Activated CD8-positive, alpha-beta memory T cell treated with anti-CD3 and anti-CD28 coated beads, Interleukin-2, amount 50 U/mL, for 24 hours (primary cell): ENCODE data around the gene RALGAPA2.

Experiments used
- DNase-seq: peaks from one replicate; pipeline ENCODE4 v3.0.0-alpha.2; 2020; ENCODE audit errors: extremely low read depth

Gene RALGAPA2

GRCh38 chr20:20436689-20437088, 275.8 kb downstream of the RALGAPA2 start:
- DNase-seq, result no peak

DNA sequence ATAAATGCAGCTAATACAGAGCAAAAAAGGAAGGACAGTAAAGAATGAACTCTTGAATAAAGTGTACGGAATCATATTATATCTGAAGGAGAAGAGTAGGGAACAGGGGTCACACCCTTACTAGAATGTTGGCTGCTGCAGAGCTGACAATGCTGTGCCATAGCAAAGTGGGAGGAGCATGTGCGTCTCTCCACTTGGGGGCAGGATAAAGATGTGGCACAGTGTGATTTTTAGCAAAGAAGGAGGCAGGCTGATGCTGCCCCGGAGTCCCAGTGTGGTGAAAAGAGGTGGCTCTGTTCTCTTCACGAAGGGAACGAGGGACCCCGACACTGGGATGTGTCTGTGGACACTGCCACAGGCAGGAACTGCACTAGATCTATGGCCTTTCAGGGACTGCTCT, 277.0 kb downstream of the RALGAPA2 start:
- DNase-seq, result no peak

GRCh38 chr20:20432618-20433286, 279.7 kb downstream of the RALGAPA2 start:
- DNase-seq, result no peak

DNA sequence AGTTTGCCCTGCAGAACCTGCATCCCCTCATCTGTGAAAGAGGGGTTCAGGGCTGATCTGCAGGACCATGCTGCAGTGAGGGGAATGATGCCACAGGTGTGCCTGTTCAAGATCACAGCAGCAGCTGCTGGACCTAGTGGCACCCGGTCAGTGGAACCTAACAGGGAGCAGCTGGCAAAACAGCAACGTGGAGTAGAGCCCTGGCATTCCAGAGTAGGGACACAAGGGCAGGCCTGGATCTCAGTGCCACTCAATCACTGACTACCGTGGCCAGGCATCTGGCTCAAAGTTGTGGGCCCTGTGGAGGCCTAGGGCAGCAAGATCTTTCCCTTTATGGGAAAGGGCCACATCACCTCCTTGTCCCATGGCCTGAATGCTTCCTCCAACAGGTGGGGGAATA, 282.4 kb downstream of the RALGAPA2 start:
- DNase-seq, result no peak

DNA sequence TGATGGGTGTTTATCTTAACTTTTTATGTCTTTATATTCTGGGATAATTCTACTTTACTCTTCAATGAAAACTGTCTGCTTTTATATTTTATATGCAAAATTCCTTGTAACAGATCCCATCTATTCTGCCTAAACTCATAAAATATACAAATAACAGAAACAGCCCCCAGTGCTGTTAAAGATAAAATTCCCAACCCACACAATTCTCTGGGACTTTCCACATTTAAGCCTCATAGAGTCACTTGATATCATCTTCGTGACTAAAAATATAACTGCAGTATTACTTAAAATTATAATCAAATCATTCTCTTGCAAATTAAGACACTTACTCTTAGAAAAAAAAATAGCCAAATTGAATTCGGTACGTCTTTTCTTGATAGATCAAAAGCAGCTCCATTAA, 284.4 kb downstream of the RALGAPA2 start:
- DNase-seq, result no peak

- no peak for DNase-seq
These were observed 285.1 kb downstream of the RALGAPA2 start for GRCh38 chr20:20427227-20427864.

DNA sequence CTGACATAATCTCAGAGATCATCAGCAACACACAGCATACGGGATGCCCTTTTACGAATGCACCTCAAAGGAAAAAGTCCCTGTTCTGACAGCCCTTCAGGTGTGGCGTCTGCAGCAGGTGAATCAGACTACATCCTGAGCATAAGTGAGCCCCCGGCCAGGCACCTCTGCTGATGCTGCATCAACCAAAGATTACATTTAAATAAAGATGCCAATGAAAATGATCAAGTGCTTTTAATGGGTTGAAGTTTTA, 285.9 kb downstream of the RALGAPA2 start:
- no peak for DNase-seq

- no peak for DNase-seq
These were observed 286.4 kb downstream of the RALGAPA2 start for GRCh38 chr20:20425823-20426654.

- DNase-seq, result no peak
These were observed 289.3 kb downstream of the RALGAPA2 start for GRCh38 chr20:20423117-20423516.

GRCh38 chr20:20417876-20418676, 294.4 kb downstream of the RALGAPA2 start:
- DNase-seq, result no peak

DNA sequence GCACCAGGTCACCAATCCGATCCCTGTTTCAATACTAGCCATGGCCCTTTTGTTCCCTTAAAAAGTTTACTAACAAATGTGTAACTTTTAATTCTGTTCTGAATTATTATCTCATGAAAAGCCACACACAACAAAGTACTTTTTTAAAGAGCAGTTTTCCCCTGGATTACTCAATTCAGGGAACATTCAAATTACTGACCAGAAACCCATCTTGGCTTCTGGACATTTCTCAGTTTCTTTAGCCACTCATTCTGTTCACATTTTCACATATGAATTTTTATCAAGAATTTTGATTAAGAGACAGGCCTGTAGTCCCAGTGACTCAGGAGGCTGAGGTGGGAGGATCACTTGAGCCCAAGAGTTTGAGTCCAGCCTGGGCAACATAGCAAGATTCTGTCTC, 297.1 kb downstream of the RALGAPA2 start:
- DNase-seq, result no peak

- no peak for DNase-seq
These were observed 297.7 kb downstream of the RALGAPA2 start for GRCh38 chr20:20414640-20415220.

DNA sequence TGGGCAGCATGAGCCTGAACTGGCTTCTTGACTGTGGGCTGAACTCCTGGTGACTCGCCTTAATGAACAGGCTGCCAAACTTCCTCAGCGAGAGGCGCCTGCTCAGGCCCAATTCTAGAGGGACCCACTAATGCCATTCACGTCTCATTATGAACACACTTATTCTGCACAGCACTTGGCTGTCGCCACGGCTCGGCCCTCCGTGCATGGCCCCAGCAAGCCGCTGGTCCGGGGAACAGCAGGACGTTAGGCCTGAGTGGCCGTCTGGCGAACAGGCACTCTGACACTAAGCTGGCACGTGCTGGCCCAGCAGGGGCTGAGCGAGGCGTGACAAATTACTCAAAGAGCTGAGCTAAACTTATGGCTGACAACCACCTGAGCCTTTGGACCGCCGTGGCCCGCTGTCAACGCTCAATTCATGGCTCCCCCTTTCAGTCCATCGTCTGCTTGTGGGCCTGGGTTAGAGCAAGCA, 298.6 kb downstream of the RALGAPA2 start:
- no peak for DNase-seq

GRCh38 chr20:20412750-20413149, 299.7 kb downstream of the RALGAPA2 start:
- DNase-seq, result no peak

DNA sequence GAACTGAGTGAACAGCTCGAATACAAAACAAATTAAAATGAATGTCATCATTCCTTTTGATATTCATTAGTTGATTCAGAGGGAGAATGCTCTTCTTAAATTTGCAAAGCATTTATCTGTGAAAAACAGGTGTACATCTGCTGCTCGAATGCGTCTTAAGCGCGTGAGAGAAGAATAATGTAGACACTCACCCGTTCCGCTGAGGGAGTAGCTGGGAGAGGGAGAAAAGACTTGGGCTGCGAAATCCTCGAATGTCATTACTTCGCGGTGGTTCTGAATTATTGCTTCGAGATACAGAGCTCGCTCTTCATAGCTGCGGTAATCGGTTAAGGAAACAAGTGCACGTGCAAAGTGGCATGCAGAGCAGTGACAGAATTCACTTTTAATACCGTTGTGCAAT, 300.6 kb downstream of the RALGAPA2 start:
- DNase-seq, result no peak

- DNase-seq, result no peak
These were observed 301.0 kb downstream of the RALGAPA2 start for GRCh38 chr20:20411402-20411801.

GRCh38 chr20:20410678-20411077, 301.8 kb downstream of the RALGAPA2 start:
- no peak for DNase-seq

GRCh38 chr20:20409331-20409730, 303.1 kb downstream of the RALGAPA2 start:
- DNase-seq, result no peak

- DNase-seq, result no peak
These were observed 304.3 kb downstream of the RALGAPA2 start for GRCh38 chr20:20407891-20408805.

DNA sequence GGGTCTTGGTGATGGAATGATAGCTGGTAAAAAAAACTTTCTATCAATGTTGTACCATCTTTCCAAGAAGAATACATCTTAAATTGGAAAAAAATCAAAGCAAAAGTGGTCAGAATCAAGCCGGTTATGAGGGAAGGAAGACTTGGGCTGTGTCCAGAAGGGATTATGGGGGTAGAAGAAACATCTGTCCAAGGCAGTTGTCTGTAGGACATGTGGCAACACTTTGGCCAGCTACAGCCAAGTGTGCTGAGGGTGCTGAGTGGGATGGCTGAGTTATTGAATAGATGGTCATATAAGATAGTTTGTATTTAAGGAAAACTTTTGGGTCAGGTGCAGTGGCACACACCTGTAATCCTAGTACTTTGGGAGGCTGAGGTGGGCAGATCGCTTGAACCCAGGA, 306.1 kb downstream of the RALGAPA2 start:
- DNase-seq, result no peak

DNA sequence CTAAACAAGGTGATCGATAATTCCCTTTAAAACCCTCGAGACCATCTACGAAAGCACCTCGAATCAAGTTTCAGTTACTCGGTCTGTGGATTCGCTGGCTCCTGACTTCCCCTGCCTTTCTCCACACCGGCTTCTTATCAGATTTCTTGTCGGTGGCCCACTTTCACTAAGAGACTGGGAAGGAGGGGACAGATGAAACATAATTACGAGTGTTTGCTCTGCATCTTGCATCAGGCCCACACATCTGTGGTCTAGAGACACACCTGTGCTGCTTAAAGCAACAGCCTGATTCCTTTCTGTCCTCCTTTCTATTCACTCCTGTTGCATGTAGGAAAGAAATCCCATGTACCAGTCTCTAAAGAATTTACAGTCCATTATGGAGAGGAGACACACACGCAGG, 306.8 kb downstream of the RALGAPA2 start:
- DNase-seq, result no peak
